ENCODE data around the gene CCP110.

CCP110 gene, protein sequence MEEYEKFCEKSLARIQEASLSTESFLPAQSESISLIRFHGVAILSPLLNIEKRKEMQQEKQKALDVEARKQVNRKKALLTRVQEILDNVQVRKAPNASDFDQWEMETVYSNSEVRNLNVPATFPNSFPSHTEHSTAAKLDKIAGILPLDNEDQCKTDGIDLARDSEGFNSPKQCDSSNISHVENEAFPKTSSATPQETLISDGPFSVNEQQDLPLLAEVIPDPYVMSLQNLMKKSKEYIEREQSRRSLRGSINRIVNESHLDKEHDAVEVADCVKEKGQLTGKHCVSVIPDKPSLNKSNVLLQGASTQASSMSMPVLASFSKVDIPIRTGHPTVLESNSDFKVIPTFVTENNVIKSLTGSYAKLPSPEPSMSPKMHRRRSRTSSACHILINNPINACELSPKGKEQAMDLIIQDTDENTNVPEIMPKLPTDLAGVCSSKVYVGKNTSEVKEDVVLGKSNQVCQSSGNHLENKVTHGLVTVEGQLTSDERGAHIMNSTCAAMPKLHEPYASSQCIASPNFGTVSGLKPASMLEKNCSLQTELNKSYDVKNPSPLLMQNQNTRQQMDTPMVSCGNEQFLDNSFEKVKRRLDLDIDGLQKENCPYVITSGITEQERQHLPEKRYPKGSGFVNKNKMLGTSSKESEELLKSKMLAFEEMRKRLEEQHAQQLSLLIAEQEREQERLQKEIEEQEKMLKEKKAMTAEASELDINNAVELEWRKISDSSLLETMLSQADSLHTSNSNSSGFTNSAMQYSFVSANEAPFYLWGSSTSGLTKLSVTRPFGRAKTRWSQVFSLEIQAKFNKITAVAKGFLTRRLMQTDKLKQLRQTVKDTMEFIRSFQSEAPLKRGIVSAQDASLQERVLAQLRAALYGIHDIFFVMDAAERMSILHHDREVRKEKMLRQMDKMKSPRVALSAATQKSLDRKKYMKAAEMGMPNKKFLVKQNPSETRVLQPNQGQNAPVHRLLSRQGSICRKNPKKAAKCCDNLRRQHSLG

DNA sequence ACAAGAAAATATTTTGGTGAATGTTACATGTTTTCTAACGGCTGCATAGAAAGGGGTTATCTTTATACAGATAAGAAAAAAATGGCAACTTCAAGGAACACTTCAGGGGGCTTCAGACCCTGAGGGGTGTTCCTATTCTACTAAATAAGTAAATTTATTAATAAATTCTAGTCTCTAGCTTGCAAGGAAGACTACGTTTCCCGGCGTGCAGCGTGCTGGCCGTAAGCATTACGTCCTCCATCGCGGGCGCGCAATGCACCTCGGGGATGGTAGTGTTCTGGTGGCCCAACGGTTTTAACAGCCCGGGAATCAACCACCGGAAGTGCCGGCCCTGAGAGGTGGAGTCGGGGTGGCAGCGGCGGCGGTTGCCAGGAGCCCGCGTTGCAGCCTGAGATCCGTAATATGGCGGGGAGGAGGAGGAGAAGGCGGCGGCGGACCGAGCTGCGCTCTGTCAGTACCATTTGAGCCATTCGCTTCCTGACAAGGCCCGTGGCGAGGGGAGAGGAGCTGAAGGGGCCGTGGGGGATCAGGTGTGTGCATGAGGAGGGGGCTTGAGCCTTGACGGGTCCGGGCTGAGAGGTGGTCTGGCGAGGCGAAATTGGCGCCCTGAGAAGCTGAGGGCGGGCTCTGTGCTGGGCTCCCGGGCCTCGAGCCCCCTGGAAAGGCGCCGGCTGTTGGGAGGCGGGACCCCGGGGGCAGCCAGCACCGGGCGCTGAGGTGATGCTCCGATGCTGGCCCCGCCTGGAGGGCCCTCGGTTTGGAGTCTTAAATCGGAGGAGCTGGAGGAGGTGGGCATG, at the start of gene CCP110:
Gene CCP110 (plus strand): TSS at position 384 of the 797 bp plus-strand sequence. CDS start 3,940 bp downstream, outside the sequence.
- DNase-seq = peak; percentile 98

DNA sequence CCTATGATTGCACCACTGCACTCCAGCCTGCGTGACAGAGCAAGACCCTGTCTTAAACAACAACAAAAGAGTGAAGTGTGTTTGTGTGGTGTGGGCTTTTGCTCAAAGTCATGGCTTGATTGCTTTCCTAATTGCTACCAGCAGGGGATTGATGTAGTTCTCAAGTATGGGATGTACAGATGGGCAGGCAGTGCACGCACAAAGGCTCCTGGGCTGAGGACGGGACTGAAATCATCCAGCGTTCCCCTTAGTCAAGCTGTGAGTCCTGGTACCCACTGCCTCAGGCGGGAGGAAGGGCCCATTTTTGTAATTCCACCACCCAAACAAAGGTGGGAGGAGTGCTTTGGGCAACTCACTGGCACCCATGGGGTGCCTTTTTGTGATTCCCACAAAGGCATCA, 49.1 kb upstream of the CCP110 start:
- DNase-seq = peak; percentile 30

DNA sequence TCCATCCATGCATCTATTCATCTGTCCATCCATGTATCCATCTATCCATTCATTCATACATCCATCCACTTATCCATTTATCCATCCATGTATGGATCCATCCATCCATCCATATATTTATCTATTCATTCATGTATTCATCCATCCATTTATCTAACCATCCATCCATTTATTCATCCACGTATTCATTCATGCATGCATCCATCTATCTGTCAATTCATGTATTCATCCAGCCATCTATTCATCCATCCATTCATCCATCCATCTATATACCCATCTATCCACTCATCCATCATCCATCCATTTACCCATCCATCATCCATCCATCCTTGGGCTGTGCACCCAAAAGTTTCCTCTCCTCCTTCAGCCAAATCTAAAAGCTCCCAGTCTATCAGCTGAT, 45.2 kb upstream of the CCP110 start:
- DNase-seq = no peak

DNA sequence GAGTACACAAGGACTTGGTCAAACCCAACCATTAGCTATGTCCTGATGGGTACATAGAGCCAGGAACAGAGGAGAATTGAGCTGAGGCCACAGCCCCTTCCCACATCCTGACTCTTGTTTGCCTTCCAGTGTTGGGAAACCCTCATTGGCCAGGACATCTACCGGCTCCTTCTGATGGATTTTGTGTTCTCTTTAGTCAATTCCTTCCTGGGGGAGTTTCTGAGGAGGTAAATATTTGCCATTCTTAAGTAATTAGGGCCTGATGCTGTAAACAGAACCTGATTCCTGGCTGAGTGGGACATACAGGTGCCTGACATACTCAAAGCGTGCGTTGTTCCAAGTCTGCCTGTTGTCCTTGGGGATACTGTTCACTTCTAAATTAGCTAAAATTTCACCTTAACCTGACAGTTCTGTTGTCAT, 44.4 kb upstream of the CCP110 start:
- no peak for DNase-seq

DNA sequence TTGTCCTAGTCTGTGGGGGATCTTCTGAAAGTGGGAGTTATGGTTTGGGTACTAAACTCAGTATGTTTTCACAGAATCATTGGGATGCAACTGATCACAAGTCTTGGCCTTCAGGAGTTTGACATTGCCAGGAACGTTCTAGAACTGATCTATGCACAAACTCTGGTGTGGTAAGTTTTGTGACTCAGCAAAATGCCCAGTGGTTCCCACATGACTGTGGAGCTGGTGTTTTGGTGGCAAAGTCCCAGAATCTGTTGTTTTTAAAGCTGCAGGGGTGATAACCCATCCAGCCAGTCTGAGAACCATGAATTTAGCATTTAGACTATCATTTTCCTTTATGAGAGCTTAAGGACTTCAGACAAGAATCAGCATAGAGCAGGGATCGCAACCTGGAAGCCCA, 42.4 kb upstream of the CCP110 start:
- DNase-seq = no peak

DNA sequence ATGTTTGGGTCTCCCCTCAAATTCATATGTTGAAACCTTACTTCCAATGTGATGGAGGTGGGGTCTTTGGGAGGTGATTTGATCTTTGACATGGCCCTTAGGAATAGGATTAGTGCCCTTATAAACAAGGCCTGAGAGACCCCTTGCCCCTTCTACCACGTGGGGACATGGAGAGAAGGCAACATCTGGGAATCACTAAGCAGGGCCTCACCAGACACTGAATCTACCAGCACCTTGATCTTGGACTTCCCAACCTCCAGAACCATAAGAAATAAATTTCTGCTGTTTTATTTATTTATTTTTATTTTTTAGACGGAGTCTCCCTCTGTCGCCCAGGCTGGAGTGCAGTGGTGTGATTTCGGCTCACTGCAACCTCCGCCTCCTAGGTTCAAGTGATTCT, 42.0 kb upstream of the CCP110 start:
- DNase-seq = no peak

DNA sequence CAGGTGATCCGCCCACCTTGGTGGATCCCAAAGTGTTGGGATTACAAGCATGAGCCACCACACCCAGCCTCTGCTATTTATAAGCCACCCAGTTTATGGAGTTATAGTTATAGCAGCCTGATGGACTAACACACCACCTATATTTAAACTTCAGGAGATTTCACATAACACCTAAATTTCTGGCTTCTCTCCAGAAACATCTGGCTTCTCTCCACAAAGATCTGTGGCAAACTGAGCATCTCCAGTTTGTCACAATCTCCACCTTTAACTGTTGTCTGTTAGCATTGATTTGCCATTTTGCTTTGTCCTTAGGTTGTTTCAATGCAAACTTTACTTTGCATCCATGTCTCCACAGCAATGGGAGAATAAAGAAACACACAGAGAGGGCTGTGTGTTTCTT, 41.5 kb upstream of the CCP110 start:
- no peak for DNase-seq

DNA sequence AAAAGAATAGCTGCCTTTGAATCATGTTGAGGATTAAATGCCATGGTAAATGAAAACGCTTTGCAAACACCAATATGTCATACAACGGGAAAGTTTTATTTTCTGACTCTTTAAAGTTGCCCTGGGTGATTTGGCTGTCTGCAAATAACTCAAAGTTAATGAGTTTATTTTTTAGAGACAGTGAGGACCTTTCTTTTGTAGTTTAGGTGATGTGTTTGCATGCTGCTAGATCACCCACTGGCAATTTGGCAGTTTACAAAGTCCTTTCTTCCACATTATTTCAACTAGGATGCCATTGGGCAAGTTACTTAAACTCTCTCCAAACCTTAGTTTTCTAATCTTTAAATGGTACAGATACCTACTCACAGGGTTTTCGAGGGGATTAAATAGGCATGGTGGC, 39.6 kb upstream of the CCP110 start:
- no peak for DNase-seq

DNA sequence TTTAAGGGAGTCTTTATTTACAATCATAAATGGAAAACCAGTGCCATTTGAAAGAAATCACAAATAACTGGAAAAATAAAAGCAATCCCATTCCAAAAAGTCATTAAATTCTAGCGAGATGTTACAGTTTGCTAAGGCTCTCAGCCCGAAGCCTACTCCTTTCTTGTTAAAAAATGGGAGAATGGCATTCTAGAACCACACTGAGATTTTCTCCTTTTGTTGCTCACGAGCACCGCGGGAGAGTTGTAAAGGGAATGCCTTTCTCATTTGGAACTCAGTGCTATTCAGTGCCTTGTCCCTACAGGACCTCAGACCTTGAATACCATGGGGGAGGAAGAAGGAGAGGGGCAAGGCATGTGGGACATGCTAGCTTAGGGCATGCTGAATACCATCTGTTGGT, 38.1 kb upstream of the CCP110 start:
- no peak for DNase-seq

DNA sequence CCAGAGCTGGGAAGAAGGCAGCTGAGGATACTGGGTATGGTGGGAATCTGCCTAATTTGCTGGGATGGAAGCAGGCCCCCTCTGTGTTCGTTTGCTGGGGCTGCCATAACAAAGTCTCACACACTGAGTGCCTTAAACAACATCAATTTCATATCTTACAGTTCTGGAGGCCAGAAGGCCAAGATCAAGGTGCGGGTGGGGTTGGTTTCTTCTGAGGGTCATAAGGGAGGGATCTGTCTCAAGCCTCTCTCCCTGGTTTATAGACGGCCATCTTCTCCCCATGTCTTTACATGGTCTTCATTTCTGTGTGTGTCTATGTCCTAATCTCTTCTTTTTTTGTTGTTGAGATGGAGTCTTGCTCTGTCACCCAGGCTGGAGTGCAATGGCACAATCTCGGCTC, 37.7 kb upstream of the CCP110 start:
- no peak for DNase-seq

DNA sequence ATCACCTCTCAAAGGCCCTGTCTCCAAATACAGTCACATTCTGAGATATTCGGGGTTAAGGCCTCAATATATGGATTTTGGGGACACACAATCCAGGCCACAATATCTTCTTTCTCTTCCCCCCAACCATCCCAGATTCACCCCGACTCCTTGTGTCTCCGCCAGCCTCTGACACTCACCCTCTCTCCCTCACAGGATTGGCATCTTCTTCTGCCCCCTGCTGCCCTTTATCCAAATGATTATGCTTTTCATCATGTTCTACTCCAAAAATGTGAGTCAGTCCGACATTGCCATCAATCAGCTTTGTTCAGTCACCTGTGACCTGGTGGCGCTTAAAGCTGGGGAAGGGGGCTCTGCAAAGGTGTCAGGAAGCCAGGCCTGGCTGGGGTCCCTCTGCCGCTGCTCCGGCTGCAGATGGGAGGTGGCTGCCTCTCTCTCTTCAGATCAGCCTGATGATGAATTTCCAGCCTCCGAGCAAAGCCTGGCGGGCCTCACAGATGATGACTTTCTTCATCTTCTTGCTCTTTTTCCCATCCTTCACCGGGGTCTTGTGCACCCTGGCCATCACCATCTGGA, 36.9 kb upstream of the CCP110 start:
- DNase-seq = peak; percentile 9

DNA sequence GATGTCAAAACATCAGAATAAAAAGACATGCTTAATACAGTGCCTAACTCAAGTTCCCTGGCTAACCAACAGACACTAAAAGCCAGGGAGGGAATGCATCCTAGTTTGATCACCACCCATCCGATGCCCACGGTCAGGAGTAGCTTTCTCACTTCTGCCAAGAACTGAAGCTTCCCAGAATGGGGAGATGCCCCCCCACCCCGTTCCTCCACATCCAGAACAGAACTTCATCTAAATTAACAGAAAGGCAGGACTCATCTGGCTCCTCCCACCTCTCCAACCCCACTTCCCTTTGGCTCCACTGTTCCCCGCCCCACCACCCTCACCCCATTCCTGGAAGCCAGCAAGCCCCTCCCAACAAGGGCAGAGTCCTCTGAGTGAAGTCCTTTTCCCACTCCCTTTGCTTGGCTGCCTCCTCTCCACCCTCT, 35.5 kb upstream of the CCP110 start:
- no peak for DNase-seq

DNA sequence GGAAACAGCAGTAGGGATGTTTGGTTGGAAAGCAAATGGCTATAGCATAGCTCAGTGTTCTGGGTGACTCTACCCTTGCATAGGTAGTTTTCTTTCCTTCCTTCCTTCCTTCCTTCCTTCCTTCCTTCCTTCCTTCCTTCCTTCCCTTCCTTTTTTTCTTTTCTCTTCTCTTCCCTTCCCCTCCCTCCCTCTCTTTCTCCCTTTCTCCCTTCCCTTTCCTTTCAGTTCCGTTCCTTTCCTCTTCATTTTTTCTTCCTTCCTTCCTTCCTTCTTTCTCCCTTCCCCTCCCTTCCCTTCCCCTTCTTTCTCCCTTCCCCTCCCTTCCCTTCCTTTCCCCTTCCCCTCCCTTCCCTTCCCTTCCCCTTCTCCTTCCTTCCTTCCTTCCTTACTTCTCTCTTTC, 33.1 kb upstream of the CCP110 start:
- DNase-seq = no peak

DNA sequence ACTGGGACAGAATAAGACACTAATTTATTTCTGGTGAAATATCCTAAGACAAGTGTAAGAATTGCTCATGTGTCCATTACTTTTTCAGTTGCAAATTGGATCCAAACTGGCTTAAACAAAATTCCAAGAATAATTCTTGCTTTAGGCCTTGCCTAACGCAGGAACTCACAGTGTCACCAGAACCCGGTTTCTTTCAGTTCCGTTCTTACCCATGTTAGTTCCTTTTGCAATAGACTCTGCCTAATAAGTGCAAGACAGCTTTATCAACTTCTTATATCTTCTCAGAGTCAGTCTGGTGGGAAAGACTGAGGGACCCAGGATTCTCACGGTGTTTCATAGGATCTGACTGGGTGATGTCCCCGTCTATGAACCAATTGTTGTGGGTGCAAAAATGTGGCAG, 26.6 kb upstream of the CCP110 start:
- DNase-seq = no peak

DNA sequence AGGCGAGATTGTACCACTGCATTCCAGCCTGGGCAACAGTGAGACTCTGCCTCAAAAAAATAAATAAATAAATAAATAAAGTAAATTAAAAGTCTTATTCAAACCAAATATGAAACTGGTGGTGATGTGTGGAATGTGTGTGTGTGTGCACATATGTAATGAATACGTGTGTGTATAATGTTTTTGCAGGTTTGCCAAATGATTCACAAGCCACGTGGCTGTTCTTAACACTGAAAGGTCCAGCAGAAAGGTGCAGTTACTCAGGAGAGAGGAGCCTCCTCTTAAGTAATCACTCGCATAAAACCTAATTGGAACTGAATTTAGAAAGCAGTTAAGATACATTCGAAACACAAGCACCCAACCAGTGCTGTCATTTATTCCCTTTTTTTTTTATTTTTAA, 24.7 kb upstream of the CCP110 start:
- DNase-seq = no peak

DNA sequence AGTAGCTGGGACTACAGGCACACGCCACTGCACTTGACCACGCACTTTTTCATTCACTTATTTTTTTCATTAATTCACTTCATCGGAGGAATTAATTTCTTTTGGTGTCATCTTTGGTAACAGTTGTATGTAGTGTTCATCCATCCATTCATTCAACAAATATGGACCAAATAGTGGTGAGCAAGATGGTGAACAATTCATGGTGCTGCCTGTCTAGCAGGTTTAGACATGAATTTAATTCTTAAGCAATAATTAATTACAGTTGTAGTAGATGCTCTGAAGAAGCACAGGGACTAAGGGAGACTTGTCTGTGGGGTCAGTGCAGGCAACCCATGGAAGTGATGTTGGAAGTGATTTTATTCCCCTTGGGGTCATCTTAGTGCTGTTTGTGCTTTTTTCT, 24.3 kb upstream of the CCP110 start:
- no peak for DNase-seq

DNA sequence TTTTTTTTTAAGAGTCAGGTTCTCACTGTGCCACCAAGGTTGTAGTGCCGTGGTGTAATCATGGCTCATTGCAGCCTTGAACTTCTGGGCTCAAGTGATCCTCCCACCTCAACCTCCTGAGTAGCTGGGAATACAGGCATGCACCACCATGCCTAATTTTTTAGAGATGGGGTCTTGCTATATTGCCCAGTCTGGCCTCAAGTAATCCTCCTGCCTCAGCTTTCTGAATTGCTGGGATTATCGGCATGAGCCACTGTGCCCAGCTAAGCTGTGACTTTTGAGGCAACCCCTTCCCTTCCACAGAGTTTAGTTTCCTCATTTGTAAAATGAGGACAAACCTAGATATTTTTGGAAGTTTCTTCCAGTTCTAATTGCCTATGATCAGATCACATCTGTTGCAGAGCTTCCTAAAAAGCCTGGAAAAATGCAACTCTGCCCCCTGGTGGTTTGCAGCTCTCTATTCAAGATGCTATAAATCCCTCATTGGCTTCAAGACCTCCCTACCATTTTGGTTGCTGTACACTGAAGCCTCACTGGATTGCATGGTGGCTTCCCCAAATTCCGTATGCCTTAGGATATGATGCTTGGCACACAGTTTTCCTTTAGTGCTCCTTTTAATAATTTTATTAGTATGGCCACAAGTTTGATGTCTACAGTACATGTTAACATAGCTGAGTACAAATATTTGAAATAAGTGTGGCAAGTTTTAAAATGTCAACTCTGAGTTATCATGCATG, 21.2 kb upstream of the CCP110 start:
- DNase-seq = peak; percentile 84

DNA sequence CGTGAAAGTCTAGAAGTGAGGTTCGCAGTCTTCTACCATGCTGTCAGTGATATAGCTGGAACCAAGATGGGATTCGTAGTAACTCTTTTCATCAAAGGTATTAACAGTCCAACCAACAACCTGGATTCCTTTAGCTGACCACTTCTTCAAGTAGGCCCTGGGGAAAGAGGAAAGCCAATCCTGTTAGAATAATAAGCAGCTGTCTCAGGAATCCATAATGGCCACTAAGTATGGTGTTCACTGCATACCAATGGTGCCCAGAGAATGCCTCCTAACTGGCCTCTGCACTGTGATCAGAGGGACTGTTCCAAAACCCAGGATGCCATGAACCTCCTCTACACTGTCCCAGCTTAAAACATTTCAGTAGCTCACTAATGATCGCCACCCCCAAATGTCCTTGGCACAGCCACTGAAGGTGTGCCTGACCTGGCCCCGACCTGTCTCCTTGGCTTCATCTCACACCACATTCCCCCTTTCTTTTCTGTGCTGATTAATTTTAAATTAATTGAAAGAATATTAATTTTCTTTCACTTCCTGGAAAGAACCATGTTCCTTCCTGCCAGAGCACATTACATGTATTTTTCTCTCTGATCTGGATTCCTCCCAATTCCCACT, 20.2 kb upstream of the CCP110 start:
- no peak for DNase-seq

DNA sequence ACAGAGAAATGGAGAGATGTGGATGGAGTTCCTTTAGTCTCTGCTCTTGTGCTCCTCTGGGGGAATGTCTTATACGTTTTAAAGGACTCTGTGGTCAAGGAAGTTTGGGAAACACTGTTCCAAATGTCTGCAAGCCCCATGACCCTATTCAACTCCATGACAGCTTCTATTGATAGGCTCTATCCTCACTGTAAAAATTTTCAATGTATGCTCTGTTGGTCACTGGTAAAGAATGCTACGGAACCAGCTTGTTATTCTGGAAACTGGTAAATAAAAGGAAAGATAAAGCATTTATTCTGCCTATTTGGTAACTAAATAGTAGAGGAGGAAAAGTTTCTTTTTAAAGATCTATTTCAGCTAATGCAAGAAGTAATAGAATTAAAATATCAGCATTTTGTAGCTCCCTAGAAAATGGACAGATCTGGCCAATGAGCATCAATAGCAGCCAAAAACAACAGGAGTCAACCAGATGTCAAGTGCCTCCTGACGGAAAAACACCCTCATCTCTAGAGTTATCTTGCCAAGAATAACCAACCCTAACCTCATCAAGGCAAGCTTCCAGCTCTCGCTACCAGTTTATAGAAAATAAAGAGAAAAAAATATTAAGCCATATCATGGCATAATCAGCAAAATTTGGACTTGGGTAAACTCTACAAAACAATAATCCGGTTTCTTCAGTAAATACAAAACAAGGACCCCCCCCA, 18.0 kb upstream of the CCP110 start:
- no peak for DNase-seq

DNA sequence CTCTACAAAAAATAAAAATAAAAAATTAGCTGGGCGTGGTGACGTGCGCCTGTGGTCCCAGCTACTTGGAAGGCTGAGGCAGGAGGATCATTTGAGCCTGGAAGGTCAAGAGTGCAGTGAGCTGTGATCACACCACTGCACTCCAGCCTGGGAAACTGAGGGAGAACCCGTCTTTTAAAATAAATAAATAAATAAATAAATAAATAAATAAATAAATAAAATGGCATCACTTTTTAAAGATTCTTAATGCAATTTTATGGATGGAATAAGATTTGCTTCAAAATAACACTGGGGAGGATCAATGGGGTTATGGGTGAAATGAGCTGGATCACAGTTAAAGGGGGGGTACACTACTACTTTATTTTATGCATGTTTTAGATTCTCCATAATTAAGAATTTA, 16.8 kb upstream of the CCP110 start:
- DNase-seq = no peak

DNA sequence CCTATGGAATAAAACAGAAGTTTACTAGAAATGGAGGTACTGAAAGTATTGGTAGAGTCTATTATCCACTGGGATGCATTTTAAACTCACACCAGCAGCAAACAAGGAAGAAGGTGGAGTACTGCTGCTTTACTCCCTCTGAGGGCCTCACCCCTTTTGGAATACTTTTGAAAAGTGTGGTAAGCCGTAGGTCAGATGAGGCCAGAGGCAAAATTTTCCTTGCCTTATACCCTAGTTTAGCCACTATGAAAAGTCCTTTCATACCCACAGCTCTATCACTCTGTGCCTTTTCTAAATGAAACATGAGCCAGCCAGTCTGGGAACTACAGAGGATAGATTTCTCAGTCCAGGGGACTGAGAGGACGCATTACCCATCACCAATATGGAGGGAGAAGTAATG, 15.9 kb upstream of the CCP110 start:
- no peak for DNase-seq

Measured in NCI-H146 (cell line).